ENCODE results near the gene CANT1.

The CANT1 gene

GRCh38 chr17:78944956-78945355 lies 64.6 kb downstream of the CANT1 start:
- FAIRE-seq = no peak
- DNase-seq (ENCODE audit: insufficient read length, low spot score) = no peak

DNA sequence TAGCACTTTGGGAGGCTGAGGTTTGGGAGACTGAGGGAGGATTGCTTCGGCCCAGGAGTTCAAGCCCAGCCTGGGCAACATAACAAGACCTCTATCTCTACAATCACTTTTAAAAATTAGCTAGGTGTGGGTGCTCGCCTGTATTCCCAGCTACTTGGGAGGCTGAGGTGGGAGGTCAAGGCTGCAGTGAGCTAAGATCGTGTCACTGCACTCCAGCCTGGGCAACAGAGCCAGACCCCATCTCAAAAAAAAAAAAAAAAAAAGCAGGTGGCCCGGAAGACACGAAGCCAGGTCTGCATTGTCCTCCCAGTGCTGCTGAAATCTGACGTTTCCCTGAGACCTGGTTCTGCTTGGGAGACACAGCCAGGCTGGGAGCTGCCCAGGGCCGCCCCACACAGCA lies 65.5 kb downstream of the CANT1 start:
- DNase-seq (ENCODE audit: insufficient read length, low spot score) (no peak), FAIRE-seq (no peak)

Measured in GM19239 (cell line).